ENCODE results near the gene GPR45.

- TF ChIP-seq CTCF (IDR thresholded peaks at IDR 0.05; ENCODE audit: low read depth, low read length) = no peak
- no peak for TF ChIP-seq POLR2A (IDR thresholded peaks at IDR 0.05; ENCODE audit: extremely low read depth, insufficient read length)
- no peak for TF ChIP-seq MYC (IDR thresholded peaks at IDR 0.05; ENCODE audit: low read depth, low read length)
- TF ChIP-seq, protein P1, sequence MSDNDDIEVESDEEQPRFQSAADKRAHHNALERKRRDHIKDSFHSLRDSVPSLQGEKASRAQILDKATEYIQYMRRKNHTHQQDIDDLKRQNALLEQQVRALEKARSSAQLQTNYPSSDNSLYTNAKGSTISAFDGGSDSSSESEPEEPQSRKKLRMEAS (IDR thresholded peaks at IDR 0.05; ENCODE audit: low read depth, low read length) = no peak
Measured at GRCh38 chr2:105248316-105249070, 7.0 kb downstream of the GPR45 start.
